ENCODE measurements around the gene CSNK1G1. TPM values are rescaled to one million over a fixed set of nuclear protein-coding genes. Genes with fewer than 3 reads are reported as not detected.

Gene CSNK1G1
- total and polyA plus RNA-seq, 10 donors = 2.0 to 27.1 (median 19.3) TPM

- H3K36me3 ChIP-seq = peaks cover 3 to 44% (median 39%) of the 10 kb centered on the region in 6 donors
- peaks cover 22 to 69% (median 66%) of the 10 kb centered on the region in 6 donors for H3K4me1 ChIP-seq
- intact Hi-C loops (cut with DNase I; ENCODE audit: low total_unique reads) = no loop called here
- WGBS, 5 donors = 0 to 1% (median 1%) methylated on average over 19 to 21 of the region's 21 CpGs
- no peak for DNase-seq
- TF ChIP-seq POLR2AphosphoS5 (IDR thresholded peaks at IDR 0.05) (no peak), CTCF (IDR thresholded peaks at IDR 0.05 in 8 of 11, conservative IDR thresholded peaks at IDR 0.05 in 3 of 11) (no peak), POLR2A (IDR thresholded peaks at IDR 0.05) (no peak)
- H3K9me3 ChIP-seq = no peaks in the 10 kb centered on the region
- H3K27ac ChIP-seq = peak overlapping the region; percentile 76 to 96 (median 92)
- peak overlapping the region; percentile 88 to 96 (median 92) for H3K4me3 ChIP-seq
- H3K27me3 ChIP-seq (replicated peaks in 1 of 7) = no peaks in the 10 kb centered on the region
Observed at GRCh38 chr15:64162478-64162868, 193.5 kb downstream of the CSNK1G1 start.

GRCh38 chr15:64161688-64162477 lies 194.1 kb downstream of the CSNK1G1 start:
- peaks cover 3 to 50% (median 45%) of the 10 kb centered on the region in 6 donors for H3K36me3 ChIP-seq
- WGBS, 5 donors = 52 to 64% (median 56%) methylated on average over 12 of the region's 12 CpGs
- no peaks in the 10 kb centered on the region for H3K9me3 ChIP-seq
- TF ChIP-seq POLR2AphosphoS5 (IDR thresholded peaks at IDR 0.05) (no peak), POLR2A (IDR thresholded peaks at IDR 0.05) (no peak), CTCF (IDR thresholded peaks at IDR 0.05 in 8 of 11, conservative IDR thresholded peaks at IDR 0.05 in 3 of 11) (no peak)
- H3K27me3 ChIP-seq (replicated peaks in 1 of 7) = no peaks in the 10 kb centered on the region
- H3K27ac ChIP-seq = peak overlapping the region; percentile 76 to 96 (median 92)
- peak overlapping the region; percentile 88 to 96 (median 92) for H3K4me3 ChIP-seq
- intact Hi-C loops (cut with DNase I; ENCODE audit: low total_unique reads) = no loop called here
- peaks cover 22 to 75% (median 68%) of the 10 kb centered on the region in 6 donors for H3K4me1 ChIP-seq
- DNase-seq = no peak

- Histone ChIP-seq H3K9me3 (no peaks in the 10 kb centered on the region), H3K4me3 (no peak overlapping the region), H3K27ac (peak overlapping the region in 4 of 8 donors; percentile 26 to 96 (median 33)), H3K4me1 (peaks cover 18 to 77% (median 64%) of the 10 kb centered on the region in 6 donors), H3K27me3 (replicated peaks in 1 of 7) (no peaks in the 10 kb centered on the region), H3K36me3 (peaks cover 3 to 83% (median 75%) of the 10 kb centered on the region in 6 donors)
- no peak for DNase-seq
- intact Hi-C loops (cut with DNase I; ENCODE audit: low total_unique reads) = no loop called here
- WGBS, 5 donors = 80 to 88% (median 82%) methylated on average over 11 of the region's 11 CpGs
- TF ChIP-seq POLR2AphosphoS5 (IDR thresholded peaks at IDR 0.05) (peak in 2 of 3 donors; percentile 38 to 56), POLR2A (IDR thresholded peaks at IDR 0.05) (no peak)
Observed at GRCh38 chr15:64158363-64159134, 197.4 kb downstream of the CSNK1G1 start.

- Histone ChIP-seq H3K27ac (peak overlapping the region in 1 of 8 donors; percentile 96), H3K4me3 (no peak overlapping the region), H3K9me3 (no peaks in the 10 kb centered on the region), H3K27me3 (replicated peaks in 1 of 7) (peaks cover 0 to 7% (median 6%) of the 10 kb centered on the region in 7 donors), H3K36me3 (peaks cover 3 to 83% (median 75%) of the 10 kb centered on the region in 6 donors), H3K4me1 (peaks cover 19 to 83% (median 70%) of the 10 kb centered on the region in 6 donors)
- intact Hi-C loops (cut with DNase I; ENCODE audit: low total_unique reads) = no loop called here
- 75 to 95% (median 87%) methylated on average over 1 of the region's 1 CpG for WGBS, 5 donors
- no peak for DNase-seq
- TF ChIP-seq CTCF (IDR thresholded peaks at IDR 0.05 in 8 of 11, conservative IDR thresholded peaks at IDR 0.05 in 3 of 11) = no peak
- no peak for TF ChIP-seq POLR2A (IDR thresholded peaks at IDR 0.05)
- no peak for TF ChIP-seq POLR2AphosphoS5 (IDR thresholded peaks at IDR 0.05)
Observed at GRCh38 chr15:64157599-64158125, 198.3 kb downstream of the CSNK1G1 start.
